GM19193 (cell line): ENCODE data around the gene DEFB124.

Experiments
- POLR2A ChIP-seq: IDR thresholded peaks from 4 replicates; pipeline ENCODE4 v1.6.1; 2011; ENCODE audit not compliant: insufficient read depth, insufficient read length; ENCODE audit errors: extremely low read depth

The DEFB124 gene

DNA sequence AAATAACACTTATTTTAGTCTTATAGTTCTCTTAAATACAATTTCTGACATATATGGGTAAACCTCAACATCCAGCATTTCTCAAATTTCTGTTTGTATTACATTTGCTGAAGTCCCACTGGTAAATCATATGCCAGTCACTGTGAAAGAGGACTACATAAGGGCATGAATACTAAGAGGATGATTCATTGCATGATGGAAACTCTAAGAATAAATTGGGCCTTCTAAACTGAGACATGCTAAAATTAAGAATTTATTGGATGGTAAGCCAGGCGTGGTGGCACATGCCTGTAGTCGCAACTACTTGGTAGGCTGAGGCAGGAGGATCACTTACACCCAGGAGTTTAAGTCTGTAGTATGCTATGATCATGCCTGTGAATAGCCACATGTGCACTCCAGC is 22.4 kb downstream of the DEFB124 start:
- no peak for TF ChIP-seq POLR2A

- no peak for TF ChIP-seq POLR2A
Measured at GRCh38 chr20:31449511-31450414, 25.2 kb downstream of the DEFB124 start.

- no peak for TF ChIP-seq POLR2A
Measured at GRCh38 chr20:31446084-31446819, 28.7 kb downstream of the DEFB124 start.

GRCh38 chr20:31440012-31440659 is 34.8 kb downstream of the DEFB124 start, which contains the start of gene DEFB123:
Gene DEFB123 (plus strand): TSS chr20:31440632. CDS start chr20:31440699, 67 bp downstream.
- no peak for TF ChIP-seq POLR2A

DNA sequence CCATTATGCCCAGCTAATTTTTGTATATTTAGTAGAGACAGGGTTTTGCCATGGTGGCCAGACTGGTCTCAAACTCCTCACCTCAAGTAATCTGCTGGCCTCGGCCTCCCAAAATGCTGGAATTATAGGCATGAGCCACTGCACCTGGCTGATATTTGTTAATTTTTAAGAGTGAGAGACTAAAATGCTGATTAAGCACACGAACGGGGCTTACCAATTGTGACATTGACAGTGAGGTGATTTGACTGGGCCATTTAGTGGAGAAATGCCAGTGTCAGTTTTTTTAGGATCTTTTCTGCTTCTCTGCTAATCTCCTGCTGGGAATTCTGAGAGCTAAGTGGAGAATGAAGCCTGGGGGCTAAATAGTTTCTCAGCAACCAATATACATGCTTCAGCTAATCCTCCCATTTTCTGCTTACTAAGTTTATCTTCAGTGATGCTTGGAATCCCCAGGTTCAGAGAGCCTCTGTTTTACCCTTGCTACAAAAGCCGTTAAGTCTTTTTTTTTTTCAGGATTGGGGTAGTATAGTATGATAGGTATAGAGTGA is 44.3 kb downstream of the DEFB124 start:
- TF ChIP-seq POLR2A = no peak

DNA sequence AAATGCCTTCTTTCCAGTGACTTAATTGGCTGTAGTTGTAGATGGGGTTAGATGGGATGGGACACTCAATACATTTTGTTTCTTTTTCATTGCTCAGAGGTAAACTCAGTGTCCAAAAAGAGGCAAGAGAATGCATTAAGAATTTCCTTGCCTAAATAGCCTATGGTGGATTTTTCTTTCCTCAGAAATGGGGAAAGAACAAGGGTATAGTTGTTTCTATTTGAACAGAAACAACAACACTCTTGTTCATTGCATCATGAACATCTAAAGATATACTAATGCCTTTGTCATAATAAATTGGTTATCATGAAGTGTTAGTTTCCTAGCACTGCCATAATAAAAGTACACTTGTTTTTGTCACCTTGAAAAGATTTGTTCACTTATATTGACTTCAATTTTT is 49.1 kb downstream of the DEFB124 start:
- TF ChIP-seq POLR2A = no peak

DNA sequence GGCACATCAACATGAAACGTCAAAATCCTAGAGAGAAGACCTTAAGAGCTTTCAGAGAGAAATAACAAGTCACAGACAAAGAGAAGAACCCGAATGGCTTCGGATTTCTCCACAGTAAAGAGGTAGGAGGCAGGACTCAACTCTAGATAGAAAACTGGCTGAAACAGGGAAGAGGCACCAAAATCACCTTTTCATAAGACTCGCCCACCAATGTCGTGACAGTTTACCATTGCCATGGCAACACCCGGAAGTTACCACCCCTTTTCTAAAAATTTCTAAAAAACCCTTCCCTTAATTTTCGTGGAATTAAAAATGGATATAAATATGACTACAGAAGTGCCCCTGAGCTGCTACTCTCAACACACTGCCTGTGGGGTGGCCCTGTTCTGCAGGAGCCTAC is 56.6 kb downstream of the DEFB124 start:
- TF ChIP-seq POLR2A = no peak

GRCh38 chr20:31415653-31416052 is 59.3 kb downstream of the DEFB124 start:
- TF ChIP-seq POLR2A = no peak
